Panc1 (cell line): ENCODE results near the gene STAM.

Source experiments
- CTCF ChIP-seq: fragments of 450-650 bp; IDR thresholded peaks from 2 replicates; pipeline ENCODE4 v1.5.1; 2017; ENCODE audit warnings: mild to moderate bottlenecking
- POLR2AphosphoS5 ChIP-seq: IDR thresholded peaks from 2 replicates; pipeline ENCODE4 v1.6.1; 2012; ENCODE audit warnings: mild to moderate bottlenecking, low read depth, low read length, moderate library complexity
- REST ChIP-seq, 2 experiments: IDR thresholded peaks; 2 replicates each; pipeline ENCODE4 v1.6.1; 2011 to 2012; ENCODE audit warnings: low read depth in 2 of 2, control low read depth in 1 of 2, low read length in 1 of 2, mild to moderate bottlenecking in 1 of 2, moderate library complexity in 1 of 2; ENCODE audit not compliant: insufficient read depth in 1 of 2
- TCF7L2 ChIP-seq: IDR thresholded peaks from 2 replicates; pipeline ENCODE4 v1.6.1; 2011; ENCODE audit warnings: mild to moderate bottlenecking, low read depth, low read length, inconsistent platforms

GRCh38 chr10:17652585-17652984 lies 8.6 kb downstream of the STAM start:
- TF ChIP-seq CTCF, result no peak
- no peak for TF ChIP-seq REST (IDR thresholded peaks at IDR 0.05; ENCODE audit: insufficient read depth in 1 of 2, low read depth in 2 of 2, low read length in 1 of 2)
- TF ChIP-seq POLR2AphosphoS5, result no peak
- TF ChIP-seq TCF7L2, result no peak
